A673 (cell line): Measurements from ENCODE around the gene SLC48A1. TPM values are rescaled to one million over a fixed set of nuclear protein-coding genes. Genes with fewer than 3 reads are reported as not detected.

Source experiments
- BruUV-seq: library from RNA; stranded (reverse); fragments of 400-500 nt; replicated peaks from 2 replicates; lab custom pipeline; 2021; lab: Mats Ljungman, UMichigan
- CTCF ChIA-PET: fragments of 300-600 bp; sonication (Branson Sonifier 250); formaldehyde crosslinking; loops from one replicate; lab custom pipeline; 2022; ENCODE audit warnings: antibody characterized with exemption; lab: Charles Lee
- POLR2A ChIA-PET: fragments of 300-600 bp; sonication (Branson Sonifier 250); formaldehyde crosslinking; loops from one replicate; lab custom pipeline; 2022; ENCODE audit warnings: antibody characterized with exemption; ENCODE audit not compliant: low non-redundant PET; lab: Charles Lee
- DNase-seq: peaks from one replicate; pipeline ENCODE4 v3.0.0-alpha.2; 2015; ENCODE audit warnings: low spot score
- H3K27ac ChIP-seq: fragments of 200-600 bp; sonication (generic); 2 replicates; pipeline ENCODE4 v1.5.1; 2016; ENCODE audit warnings: mixed run types, low read depth, mild to moderate bottlenecking, mixed read lengths, antibody characterized with exemption, low read length; ENCODE audit not compliant: poor library complexity, severe bottlenecking
- H3K27me3 ChIP-seq: fragments of 200-600 bp; sonication (generic); replicated peaks from 2 replicates; pipeline ENCODE4 v1.6.1; 2017; ENCODE audit warnings: mixed run types, low read depth, mild to moderate bottlenecking, mixed read lengths, antibody characterized with exemption, low read length; ENCODE audit not compliant: insufficient read depth, poor library complexity
- H3K36me3 ChIP-seq: fragments of 200-600 bp; sonication (generic); 2 replicates; pipeline ENCODE4 v1.6.1; 2016; ENCODE audit warnings: mixed run types, mild to moderate bottlenecking, mixed read lengths, antibody characterized with exemption, low read length; ENCODE audit not compliant: insufficient read depth, poor library complexity, severe bottlenecking
- H3K4me1 ChIP-seq: fragments of 200-600 bp; sonication (generic); 2 replicates; pipeline ENCODE4 v1.6.1; 2017; ENCODE audit warnings: mixed run types, mild to moderate bottlenecking, mixed read lengths, antibody characterized with exemption, low read length; ENCODE audit not compliant: insufficient read depth, poor library complexity, severe bottlenecking
- H3K4me3 ChIP-seq: fragments of 200-600 bp; sonication (generic); 2 replicates; pipeline ENCODE4 v1.5.1; 2016; ENCODE audit warnings: low read depth, mixed run types, mild to moderate bottlenecking, mixed read lengths, low read length; ENCODE audit not compliant: poor library complexity, severe bottlenecking
- H3K9me3 ChIP-seq: fragments of 200-600 bp; sonication (generic); 2 replicates; pipeline ENCODE4 v1.6.1; 2016; ENCODE audit warnings: mixed run types, low read depth, mild to moderate bottlenecking, mixed read lengths, antibody characterized with exemption, low read length; ENCODE audit not compliant: poor library complexity, severe bottlenecking
- EZH2 ChIP-seq: fragments of 200-600 bp; sonication (generic); IDR thresholded peaks from 2 replicates; pipeline ENCODE4 v1.6.1; 2017; ENCODE audit warnings: borderline replicate concordance, low read depth, mild to moderate bottlenecking, mixed read lengths, antibody characterized with exemption, low read length; ENCODE audit not compliant: poor library complexity, severe bottlenecking
- intact Hi-C: fragments of 100-400 bp; cut with micrococcal nuclease; formaldehyde crosslinking; loops from one replicate; pipeline ENCODE4 v1.10.0; 2022; ENCODE audit not compliant: unreplicated experiment
- total RNA-seq: library from RNA; stranded (reverse); gene quantifications from 2 replicates; pipeline ENCODE4 v1.2.3, GENCODE V29; 2021
- TF ChIP-seq, protein P1 (sequence below): fragments of 300-800, 200-600 bp; sonication (generic); conservative IDR thresholded peaks from 2 replicates; pipeline ENCODE4 v1.5.1; 2017; ENCODE audit warnings: low read depth, mild to moderate bottlenecking, antibody characterized with exemption, low read length, moderate library complexity, mixed read lengths

The SLC48A1 gene
- total RNA-seq, 1 experiment from 2014 or later = 39.3 TPM

DNA sequence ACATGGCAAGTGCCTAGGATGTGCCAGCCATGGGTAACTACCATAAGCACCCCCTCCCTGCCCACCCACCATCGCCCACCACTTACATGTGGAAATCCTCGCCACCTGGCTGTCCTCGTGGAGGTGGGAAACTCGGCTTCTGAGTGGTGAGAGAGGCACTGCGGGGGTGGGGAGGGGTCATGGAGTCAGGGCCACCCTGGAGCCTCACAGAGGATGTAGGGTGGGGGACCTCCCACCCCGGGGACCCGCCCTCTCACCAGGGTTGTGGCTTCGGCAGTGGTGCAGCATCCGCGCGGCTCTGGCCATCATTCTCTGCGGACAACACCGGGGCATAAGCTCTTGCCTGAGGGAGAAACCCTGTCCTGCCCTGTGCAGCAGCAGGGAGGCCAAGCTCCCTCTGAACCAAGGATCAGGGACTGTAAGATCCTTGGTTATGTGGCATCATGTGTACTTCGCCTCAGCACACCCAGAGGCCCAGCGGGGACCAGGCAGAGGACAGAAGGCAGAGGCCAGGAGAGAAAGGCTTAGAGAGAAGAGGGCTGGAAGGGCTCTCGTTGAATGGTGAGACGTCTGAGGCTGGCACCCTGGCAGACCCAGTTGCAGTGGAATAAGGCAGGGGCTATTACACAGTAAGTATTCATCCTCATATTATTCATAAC, 35.0 kb upstream of the SLC48A1 start:
- H3K27ac ChIP-seq = peak overlapping the region; percentile 16
- ChIA-PET POLR2A (no interaction called here), CTCF (no interaction called here)
- BruUV-seq = no TSS peak
- H3K36me3 ChIP-seq = no peaks in the 10 kb centered on the region
- H3K27me3 ChIP-seq = no peaks in the 10 kb centered on the region
- H3K4me3 ChIP-seq = no peak overlapping the region
- no peak for DNase-seq
- intact Hi-C loops = no loop called here
- no peaks in the 10 kb centered on the region for H3K9me3 ChIP-seq
- no peak for TF ChIP-seq EZH2
- TF ChIP-seq, protein P1, sequence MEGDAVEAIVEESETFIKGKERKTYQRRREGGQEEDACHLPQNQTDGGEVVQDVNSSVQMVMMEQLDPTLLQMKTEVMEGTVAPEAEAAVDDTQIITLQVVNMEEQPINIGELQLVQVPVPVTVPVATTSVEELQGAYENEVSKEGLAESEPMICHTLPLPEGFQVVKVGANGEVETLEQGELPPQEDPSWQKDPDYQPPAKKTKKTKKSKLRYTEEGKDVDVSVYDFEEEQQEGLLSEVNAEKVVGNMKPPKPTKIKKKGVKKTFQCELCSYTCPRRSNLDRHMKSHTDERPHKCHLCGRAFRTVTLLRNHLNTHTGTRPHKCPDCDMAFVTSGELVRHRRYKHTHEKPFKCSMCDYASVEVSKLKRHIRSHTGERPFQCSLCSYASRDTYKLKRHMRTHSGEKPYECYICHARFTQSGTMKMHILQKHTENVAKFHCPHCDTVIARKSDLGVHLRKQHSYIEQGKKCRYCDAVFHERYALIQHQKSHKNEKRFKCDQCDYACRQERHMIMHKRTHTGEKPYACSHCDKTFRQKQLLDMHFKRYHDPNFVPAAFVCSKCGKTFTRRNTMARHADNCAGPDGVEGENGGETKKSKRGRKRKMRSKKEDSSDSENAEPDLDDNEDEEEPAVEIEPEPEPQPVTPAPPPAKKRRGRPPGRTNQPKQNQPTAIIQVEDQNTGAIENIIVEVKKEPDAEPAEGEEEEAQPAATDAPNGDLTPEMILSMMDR = no peak
- peaks cover 37% of the 10 kb centered on the region for H3K4me1 ChIP-seq

DNA sequence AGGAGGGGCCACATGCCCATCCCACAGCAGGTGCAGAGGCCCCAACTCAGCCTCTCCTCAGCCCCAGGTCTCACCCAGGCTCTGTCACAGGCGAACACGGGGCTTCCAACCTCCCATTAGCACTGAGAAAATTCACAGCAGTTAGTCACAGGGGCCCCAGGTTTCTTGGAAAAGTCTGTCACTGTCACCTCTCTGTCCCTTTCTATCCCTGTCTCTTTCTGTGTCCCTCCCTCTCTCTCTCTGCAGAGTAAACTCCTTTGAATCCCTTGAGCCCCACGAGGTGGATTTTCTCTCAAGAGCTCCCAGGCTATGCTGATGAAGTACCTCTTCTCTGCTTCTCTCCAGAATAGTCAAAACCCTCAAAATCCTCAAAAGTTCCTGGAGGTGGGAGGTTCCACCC, 33.7 kb upstream of the SLC48A1 start:
- Histone ChIP-seq H3K27ac (peak overlapping the region; percentile 93), H3K9me3 (no peaks in the 10 kb centered on the region), H3K4me1 (peaks cover 37% of the 10 kb centered on the region), H3K36me3 (no peaks in the 10 kb centered on the region), H3K4me3 (no peak overlapping the region), H3K27me3 (no peaks in the 10 kb centered on the region)
- DNase-seq = no peak
- POLR2A ChIA-PET = no interaction called here
- no peak for TF ChIP-seq EZH2
- TF ChIP-seq, protein P1 = no peak
- BruUV-seq = no TSS peak
- CTCF ChIA-PET = no interaction called here
- intact Hi-C loops = no loop called here

- no TSS peak for BruUV-seq
- no peak for DNase-seq
- intact Hi-C loops = loop anchor here (5.0 kb wide), 1 partner anchor 37 kb away; no protein-coding TSS in a partner anchor
- POLR2A ChIA-PET = no interaction called here
- Histone ChIP-seq H3K4me1 (peaks cover 37% of the 10 kb centered on the region), H3K36me3 (no peaks in the 10 kb centered on the region), H3K4me3 (no peak overlapping the region), H3K9me3 (no peaks in the 10 kb centered on the region), H3K27ac (peak overlapping the region; percentile 93), H3K27me3 (no peaks in the 10 kb centered on the region)
- CTCF ChIA-PET = interaction anchor here (0.7 kb wide), 1 partner anchor 99 kb away, joined by 3 read pairs; no protein-coding TSS in a partner anchor
- TF ChIP-seq EZH2 = no peak
- TF ChIP-seq, protein P1 = no peak
Measured at GRCh38 chr12:47739979-47740378, 33.1 kb upstream of the SLC48A1 start.
